ENCODE measurements around the gene CSNK1G2.

The CSNK1G2 gene

DNA sequence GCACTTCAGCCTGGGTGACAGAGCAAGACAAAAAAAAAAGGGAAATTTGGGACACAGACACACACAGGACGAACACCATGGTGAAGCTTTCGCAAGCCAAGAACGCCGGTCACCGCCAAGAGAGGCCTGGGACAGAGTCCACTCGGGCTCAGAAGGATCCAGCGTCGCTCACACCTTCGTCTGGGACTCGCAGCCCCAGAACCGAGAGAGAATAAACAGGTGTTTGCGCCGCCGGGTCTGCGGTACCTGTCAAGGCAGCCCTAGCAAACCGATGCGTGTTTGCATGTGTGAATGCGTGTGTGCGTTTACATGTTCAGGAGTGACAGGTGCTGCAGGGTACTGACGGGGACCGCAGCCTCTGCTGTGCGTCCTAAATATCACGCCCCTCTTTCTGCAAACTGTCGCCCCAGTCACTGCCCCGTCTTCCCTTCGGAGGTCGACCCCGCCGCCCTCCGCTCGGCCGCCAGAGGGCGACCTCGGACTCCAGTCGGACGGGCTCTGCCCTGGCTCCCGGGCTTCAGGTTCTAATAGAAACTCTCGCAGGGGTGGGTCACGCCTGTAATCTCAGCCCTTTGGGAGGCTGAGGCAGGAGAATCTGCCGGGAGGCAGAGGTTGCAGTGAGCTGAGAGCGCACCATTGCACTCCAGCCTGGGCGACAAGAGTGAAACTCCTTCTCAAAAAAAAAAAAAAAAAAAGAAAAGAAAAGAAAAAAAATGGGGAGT is 11.8 kb upstream of the CSNK1G2 start:
- H3K27ac ChIP-seq (ENCODE audit: low read depth, low read length), result no peak overlapping the region
- H3K4me3 ChIP-seq (ENCODE audit: low read depth in 1 of 5, low read length in 5 of 5), result peak overlapping the region; percentile 17 to 57 (median 40)
- peaks cover 0 to 4% (median 0%) of the 10 kb centered on the region in 5 donors for H3K9me3 ChIP-seq (ENCODE audit: control insufficient read depth in 5 of 5, low read length in 5 of 5)
- no peaks in the 10 kb centered on the region for H3K27me3 ChIP-seq (ENCODE audit: control insufficient read depth in 5 of 5, insufficient read depth in 4 of 5, low read length in 5 of 5)
- H3K4me1 ChIP-seq (ENCODE audit: control insufficient read depth in 5 of 5, insufficient read depth in 5 of 5, low read length in 5 of 5), result peaks cover 0 to 15% (median 14%) of the 10 kb centered on the region in 5 donors
- H3K36me3 ChIP-seq (ENCODE audit: control insufficient read depth in 5 of 5, insufficient read depth in 5 of 5, low read length in 5 of 5), result peaks cover 0 to 12% (median 11%) of the 10 kb centered on the region in 5 donors
- peak overlapping the region in 3 of 5 donors; percentile 43 to 55 (median 52) for H3K9ac ChIP-seq (ENCODE audit: low read length in 5 of 5)

GRCh38 chr19:1931445-1931844 is 9.5 kb upstream of the CSNK1G2 start:
- no peak overlapping the region for H3K4me3 ChIP-seq (ENCODE audit: low read depth in 1 of 5, low read length in 5 of 5)
- H3K9me3 ChIP-seq (ENCODE audit: control insufficient read depth in 5 of 5, low read length in 5 of 5), result peaks cover 0 to 8% (median 5%) of the 10 kb centered on the region in 5 donors
- no peak overlapping the region for H3K9ac ChIP-seq (ENCODE audit: low read length in 5 of 5)
- H3K36me3 ChIP-seq (ENCODE audit: control insufficient read depth in 5 of 5, insufficient read depth in 5 of 5, low read length in 5 of 5), result no peaks in the 10 kb centered on the region
- H3K4me1 ChIP-seq (ENCODE audit: control insufficient read depth in 5 of 5, insufficient read depth in 5 of 5, low read length in 5 of 5), result peaks cover 0 to 23% (median 15%) of the 10 kb centered on the region in 5 donors
- H3K27me3 ChIP-seq (ENCODE audit: control insufficient read depth in 5 of 5, insufficient read depth in 4 of 5, low read length in 5 of 5), result no peaks in the 10 kb centered on the region
- no peak overlapping the region for H3K27ac ChIP-seq (ENCODE audit: low read depth, low read length)

DNA sequence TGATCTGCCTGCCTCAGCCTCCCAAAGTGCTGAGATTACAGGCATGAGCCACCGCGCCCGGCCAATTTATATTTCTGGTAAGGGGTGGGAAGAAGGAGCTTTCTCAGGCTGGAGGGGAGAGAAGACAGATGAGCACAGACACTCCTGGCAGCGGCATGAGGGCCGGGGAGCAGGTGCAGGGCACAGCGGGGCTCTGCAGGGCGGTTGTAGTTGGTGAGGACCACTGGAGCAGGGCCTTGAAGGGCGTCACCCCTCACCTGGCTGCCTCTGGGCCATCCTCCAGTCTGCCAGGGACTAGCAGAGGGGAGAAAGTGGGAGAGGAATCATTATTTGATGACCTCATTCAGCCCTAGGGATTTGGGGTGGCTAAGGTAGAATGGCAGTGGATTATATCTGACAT is 8.6 kb upstream of the CSNK1G2 start:
- Histone ChIP-seq H3K9ac (ENCODE audit: low read length in 5 of 5) (no peak overlapping the region), H3K36me3 (ENCODE audit: control insufficient read depth in 5 of 5, insufficient read depth in 5 of 5, low read length in 5 of 5) (no peaks in the 10 kb centered on the region), H3K27me3 (ENCODE audit: control insufficient read depth in 5 of 5, insufficient read depth in 4 of 5, low read length in 5 of 5) (no peaks in the 10 kb centered on the region), H3K4me1 (ENCODE audit: control insufficient read depth in 5 of 5, insufficient read depth in 5 of 5, low read length in 5 of 5) (peaks cover 0 to 24% (median 15%) of the 10 kb centered on the region in 5 donors), H3K4me3 (ENCODE audit: low read depth in 1 of 5, low read length in 5 of 5) (no peak overlapping the region), H3K9me3 (ENCODE audit: control insufficient read depth in 5 of 5, low read length in 5 of 5) (peaks cover 0 to 8% (median 5%) of the 10 kb centered on the region in 5 donors), H3K27ac (ENCODE audit: low read depth, low read length) (no peak overlapping the region)

DNA sequence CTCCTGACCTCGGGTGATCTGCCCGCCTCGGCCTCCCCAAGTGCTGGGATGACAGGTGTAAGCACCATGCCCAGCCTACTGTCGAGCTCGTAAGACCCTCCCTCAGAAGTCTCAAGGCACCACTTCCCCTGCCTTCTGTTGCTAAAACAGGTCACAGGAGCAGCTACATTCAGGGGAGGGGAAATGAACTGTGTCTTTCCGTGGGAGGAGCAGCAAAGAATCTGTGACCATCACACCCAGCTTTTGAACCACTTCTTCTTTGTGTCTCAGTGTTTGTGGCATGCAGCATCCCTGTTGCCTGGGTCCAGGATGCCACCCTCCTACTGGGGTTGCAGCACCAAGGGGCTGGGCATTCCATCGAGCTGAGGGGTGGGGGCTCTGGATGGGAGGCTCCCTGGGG is 7.7 kb upstream of the CSNK1G2 start:
- Histone ChIP-seq H3K27ac (ENCODE audit: low read depth, low read length) (no peak overlapping the region), H3K4me3 (ENCODE audit: low read depth in 1 of 5, low read length in 5 of 5) (no peak overlapping the region)

DNA sequence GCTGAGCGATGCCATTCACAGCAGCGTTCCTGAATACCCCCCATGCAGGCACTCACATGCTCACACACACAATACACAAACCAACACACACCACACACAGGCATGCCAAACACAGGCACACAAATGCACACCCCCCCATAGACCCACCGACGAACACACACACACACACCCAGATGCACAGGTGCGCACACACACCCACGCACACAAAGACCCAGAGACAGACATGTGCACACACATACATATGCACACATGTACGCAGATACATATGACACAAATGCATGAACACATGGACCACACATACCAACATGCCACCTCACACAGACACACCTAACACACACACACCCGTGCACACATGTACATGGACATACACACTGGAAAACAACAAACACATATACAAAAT is 7.0 kb upstream of the CSNK1G2 start:
- Histone ChIP-seq H3K9me3 (ENCODE audit: control insufficient read depth in 5 of 5, low read length in 5 of 5) (peaks cover 0 to 8% (median 5%) of the 10 kb centered on the region in 5 donors), H3K9ac (ENCODE audit: low read length in 5 of 5) (no peak overlapping the region), H3K4me3 (ENCODE audit: low read depth in 1 of 5, low read length in 5 of 5) (no peak overlapping the region), H3K4me1 (ENCODE audit: control insufficient read depth in 5 of 5, insufficient read depth in 5 of 5, low read length in 5 of 5) (peaks cover 0 to 23% (median 14%) of the 10 kb centered on the region in 5 donors), H3K27me3 (ENCODE audit: control insufficient read depth in 5 of 5, insufficient read depth in 4 of 5, low read length in 5 of 5) (no peaks in the 10 kb centered on the region), H3K36me3 (ENCODE audit: control insufficient read depth in 5 of 5, insufficient read depth in 5 of 5, low read length in 5 of 5) (no peaks in the 10 kb centered on the region), H3K27ac (ENCODE audit: low read depth, low read length) (no peak overlapping the region)

More for the DNA sequence above, 7.7 kb upstream of the CSNK1G2 start:
- no peak overlapping the region for H3K9ac ChIP-seq (ENCODE audit: low read length in 5 of 5)
- peaks cover 0 to 24% (median 15%) of the 10 kb centered on the region in 5 donors for H3K4me1 ChIP-seq (ENCODE audit: control insufficient read depth in 5 of 5, insufficient read depth in 5 of 5, low read length in 5 of 5)
- H3K27me3 ChIP-seq (ENCODE audit: control insufficient read depth in 5 of 5, insufficient read depth in 4 of 5, low read length in 5 of 5), result no peaks in the 10 kb centered on the region
- peaks cover 0 to 8% (median 5%) of the 10 kb centered on the region in 5 donors for H3K9me3 ChIP-seq (ENCODE audit: control insufficient read depth in 5 of 5, low read length in 5 of 5)
- H3K36me3 ChIP-seq (ENCODE audit: control insufficient read depth in 5 of 5, insufficient read depth in 5 of 5, low read length in 5 of 5), result no peaks in the 10 kb centered on the region

GRCh38 chr19:1935484-1936208 is 5.3 kb upstream of the CSNK1G2 start:
- Histone ChIP-seq H3K9ac (ENCODE audit: low read length in 5 of 5) (no peak overlapping the region), H3K27ac (ENCODE audit: low read depth, low read length) (peak overlapping the region; percentile 7), H3K27me3 (ENCODE audit: control insufficient read depth in 5 of 5, insufficient read depth in 4 of 5, low read length in 5 of 5) (no peaks in the 10 kb centered on the region), H3K36me3 (ENCODE audit: control insufficient read depth in 5 of 5, insufficient read depth in 5 of 5, low read length in 5 of 5) (no peaks in the 10 kb centered on the region), H3K9me3 (ENCODE audit: control insufficient read depth in 5 of 5, low read length in 5 of 5) (peaks cover 0 to 8% (median 5%) of the 10 kb centered on the region in 5 donors), H3K4me1 (ENCODE audit: control insufficient read depth in 5 of 5, insufficient read depth in 5 of 5, low read length in 5 of 5) (peaks cover 0 to 20% (median 11%) of the 10 kb centered on the region in 5 donors), H3K4me3 (ENCODE audit: low read depth in 1 of 5, low read length in 5 of 5) (no peak overlapping the region)

- Histone ChIP-seq H3K27ac (ENCODE audit: low read depth, low read length) (no peak overlapping the region), H3K9me3 (ENCODE audit: control insufficient read depth in 5 of 5, low read length in 5 of 5) (peaks cover 0 to 8% (median 5%) of the 10 kb centered on the region in 5 donors), H3K27me3 (ENCODE audit: control insufficient read depth in 5 of 5, insufficient read depth in 4 of 5, low read length in 5 of 5) (no peaks in the 10 kb centered on the region), H3K4me3 (ENCODE audit: low read depth in 1 of 5, low read length in 5 of 5) (no peak overlapping the region), H3K9ac (ENCODE audit: low read length in 5 of 5) (no peak overlapping the region), H3K36me3 (ENCODE audit: control insufficient read depth in 5 of 5, insufficient read depth in 5 of 5, low read length in 5 of 5) (no peaks in the 10 kb centered on the region), H3K4me1 (ENCODE audit: control insufficient read depth in 5 of 5, insufficient read depth in 5 of 5, low read length in 5 of 5) (peaks cover 0 to 20% (median 11%) of the 10 kb centered on the region in 5 donors)
These were observed 4.5 kb upstream of the CSNK1G2 start for GRCh38 chr19:1936430-1936829.

GRCh38 chr19:1936916-1937610 is 3.9 kb upstream of the CSNK1G2 start:
- Histone ChIP-seq H3K36me3 (ENCODE audit: control insufficient read depth in 5 of 5, insufficient read depth in 5 of 5, low read length in 5 of 5) (no peaks in the 10 kb centered on the region), H3K9me3 (ENCODE audit: control insufficient read depth in 5 of 5, low read length in 5 of 5) (peaks cover 0 to 8% (median 5%) of the 10 kb centered on the region in 5 donors)

DNA sequence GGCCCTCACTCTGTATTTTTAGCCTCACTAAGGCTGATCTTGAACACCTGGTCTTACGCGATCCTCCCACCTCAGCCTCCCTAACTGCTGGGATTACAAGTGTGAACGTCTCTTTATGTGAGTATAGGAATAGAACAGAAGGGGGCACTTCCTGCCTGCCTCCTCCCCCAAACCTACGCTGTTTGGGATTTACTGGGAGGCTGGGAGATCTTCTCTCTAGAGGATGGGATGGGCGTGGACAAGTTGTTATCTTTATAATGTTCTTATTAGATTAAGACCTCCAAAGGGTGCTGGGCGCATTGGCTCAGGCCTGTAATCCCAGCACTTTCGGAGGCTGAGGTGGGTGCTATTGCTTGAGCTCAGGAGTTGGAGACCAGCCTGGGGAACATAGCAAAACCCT is 2.9 kb upstream of the CSNK1G2 start:
- Histone ChIP-seq H3K27me3 (ENCODE audit: control insufficient read depth in 5 of 5, insufficient read depth in 4 of 5, low read length in 5 of 5) (no peaks in the 10 kb centered on the region), H3K4me3 (ENCODE audit: low read depth in 1 of 5, low read length in 5 of 5) (no peak overlapping the region), H3K36me3 (ENCODE audit: control insufficient read depth in 5 of 5, insufficient read depth in 5 of 5, low read length in 5 of 5) (no peaks in the 10 kb centered on the region), H3K4me1 (ENCODE audit: control insufficient read depth in 5 of 5, insufficient read depth in 5 of 5, low read length in 5 of 5) (peaks cover 3 to 33% (median 25%) of the 10 kb centered on the region in 5 donors), H3K9ac (ENCODE audit: low read length in 5 of 5) (no peak overlapping the region), H3K9me3 (ENCODE audit: control insufficient read depth in 5 of 5, low read length in 5 of 5) (peaks cover 0 to 5% (median 5%) of the 10 kb centered on the region in 5 donors), H3K27ac (ENCODE audit: low read depth, low read length) (no peak overlapping the region)

More at GRCh38 chr19:1936916-1937610, 3.9 kb upstream of the CSNK1G2 start:
- peaks cover 0 to 22% (median 15%) of the 10 kb centered on the region in 5 donors for H3K4me1 ChIP-seq (ENCODE audit: control insufficient read depth in 5 of 5, insufficient read depth in 5 of 5, low read length in 5 of 5)
- no peak overlapping the region for H3K4me3 ChIP-seq (ENCODE audit: low read depth in 1 of 5, low read length in 5 of 5)
- no peak overlapping the region for H3K27ac ChIP-seq (ENCODE audit: low read depth, low read length)
- H3K9ac ChIP-seq (ENCODE audit: low read length in 5 of 5), result no peak overlapping the region
- H3K27me3 ChIP-seq (ENCODE audit: control insufficient read depth in 5 of 5, insufficient read depth in 4 of 5, low read length in 5 of 5), result no peaks in the 10 kb centered on the region

Data from subcutaneous abdominal adipose tissue (tissue), 5 donors.